DND-41 (cell line): ENCODE measurements around the gene SOS1.

Source experiments
- CTCF ChIP-seq: IDR thresholded peaks from 2 replicates; pipeline ENCODE4 v1.5.1; 2012; ENCODE audit warnings: borderline replicate concordance, low read length, moderate library complexity, mild to moderate bottlenecking; ENCODE audit not compliant: poor library complexity, severe bottlenecking; ENCODE audit errors: extremely low read depth
- EZH2 ChIP-seq: IDR thresholded peaks from 3 replicates; pipeline ENCODE4 v1.6.1; 2012; ENCODE audit warnings: borderline replicate concordance, low read depth, mild to moderate bottlenecking, moderate library complexity, low read length, inconsistent platforms; ENCODE audit not compliant: severe bottlenecking

GRCh38 chr2:39018638-39019037 is 102.2 kb downstream of the SOS1 start:
- TF ChIP-seq EZH2 = no peak
- no peak for TF ChIP-seq CTCF
